Measurements from ENCODE around the gene NME7. TPM values are rescaled to one million over a fixed set of nuclear protein-coding genes. Genes with fewer than 3 reads are reported as not detected.

NME7 gene
- total RNA-seq, 1 donor from 2014 or later, result 60.6 TPM

GRCh38 chr1:169201084-169201619 is 166.4 kb downstream of the NME7 start:
- Histone ChIP-seq H3K27ac (no peak overlapping the region), H3F3A (ENCODE audit: low read depth) (no peaks in the 10 kb centered on the region), H3K4me1 (peaks cover 5% of the 10 kb centered on the region), H3K4me3 (no peak overlapping the region), H3K36me3 (no peaks in the 10 kb centered on the region), H3K9ac (no peak overlapping the region), H4K20me1 (ENCODE audit: low read depth) (no peaks in the 10 kb centered on the region), H3K9me3 (ENCODE audit: low read depth) (no peaks in the 10 kb centered on the region), H3K4me2 (no peak overlapping the region), H3K79me2 (ENCODE audit: low read depth) (no peaks in the 10 kb centered on the region), H3K27me3 (no peaks in the 10 kb centered on the region), H2AFZ (replicated peaks) (no peak overlapping the region)
- peaks cover 12% of the 10 kb centered on the region for H3K4me1 Mint-ChIP-seq
- no peak for DNase-seq (ENCODE audit: low spot score)
- peaks cover 5% of the 10 kb centered on the region for H3K9me3 Mint-ChIP-seq
- no peak overlapping the region for H3K27ac Mint-ChIP-seq
- no peaks in the 10 kb centered on the region for H3K27me3 Mint-ChIP-seq (ENCODE audit: insufficient read depth, low read depth)
- H3K36me3 Mint-ChIP-seq, result peaks cover 5% of the 10 kb centered on the region
- TF ChIP-seq EZH2 (IDR thresholded peaks at IDR 0.05) (no peak), EZH2phosphoT487 (IDR thresholded peaks at IDR 0.05) (no peak), CTCF (IDR thresholded peaks at IDR 0.05) (no peak)
- H3K4me3 Mint-ChIP-seq, result no peak overlapping the region

GRCh38 chr1:169200319-169200718 is 167.3 kb downstream of the NME7 start:
- no peak overlapping the region for H3K4me2 ChIP-seq
- H3K4me3 Mint-ChIP-seq, result no peak overlapping the region

DNA sequence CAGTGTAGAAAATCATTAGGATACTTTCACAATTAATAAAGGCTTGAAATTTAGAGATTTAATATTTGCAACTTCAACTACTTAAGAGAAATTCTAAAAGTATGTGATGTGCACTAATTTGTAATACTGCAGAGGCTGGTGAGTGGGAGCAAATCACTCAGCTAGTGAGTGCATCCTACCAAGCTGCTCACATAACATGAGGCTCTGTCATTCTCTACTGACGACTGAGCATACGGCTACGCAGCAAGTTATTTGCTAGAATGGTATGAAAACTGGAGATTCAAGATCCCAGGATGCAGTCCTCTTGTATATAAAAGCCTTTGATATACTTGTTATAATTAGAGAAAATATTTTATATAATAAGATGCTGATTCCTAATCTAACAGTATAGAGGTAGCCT is 171.0 kb downstream of the NME7 start:
- Mint-ChIP-seq H3K9me3 (peaks cover 5% of the 10 kb centered on the region), H3K27ac (no peak overlapping the region), H3K36me3 (peaks cover under 1% of the 10 kb centered on the region), H3K4me1 (peaks cover 7% of the 10 kb centered on the region), H3K4me3 (no peak overlapping the region), H3K27me3 (ENCODE audit: insufficient read depth, low read depth) (no peaks in the 10 kb centered on the region)
- H3K9ac ChIP-seq, result no peak overlapping the region
- no peaks in the 10 kb centered on the region for H3K4me1 ChIP-seq
- no peak for DNase-seq (ENCODE audit: low spot score)
- H3K9me3 ChIP-seq (ENCODE audit: low read depth), result no peaks in the 10 kb centered on the region
- no peaks in the 10 kb centered on the region for H4K20me1 ChIP-seq (ENCODE audit: low read depth)
- no peaks in the 10 kb centered on the region for H3K36me3 ChIP-seq
- no peak overlapping the region for H3K27ac ChIP-seq
- no peak overlapping the region for H2AFZ ChIP-seq (replicated peaks)
- no peak for TF ChIP-seq EZH2phosphoT487 (IDR thresholded peaks at IDR 0.05)
- TF ChIP-seq EZH2 (IDR thresholded peaks at IDR 0.05), result no peak
- TF ChIP-seq CTCF (IDR thresholded peaks at IDR 0.05), result no peak
- no peaks in the 10 kb centered on the region for H3F3A ChIP-seq (ENCODE audit: low read depth)
- H3K4me2 ChIP-seq, result no peak overlapping the region
- no peak overlapping the region for H3K4me3 ChIP-seq
- H3K27me3 ChIP-seq, result no peaks in the 10 kb centered on the region
- no peaks in the 10 kb centered on the region for H3K79me2 ChIP-seq (ENCODE audit: low read depth)

More at GRCh38 chr1:169200319-169200718, 167.3 kb downstream of the NME7 start:
- H3F3A ChIP-seq (ENCODE audit: low read depth), result no peaks in the 10 kb centered on the region
- H3K4me1 ChIP-seq, result peaks cover 5% of the 10 kb centered on the region
- H3K9ac ChIP-seq, result no peak overlapping the region
- H3K79me2 ChIP-seq (ENCODE audit: low read depth), result no peaks in the 10 kb centered on the region
- H3K9me3 ChIP-seq (ENCODE audit: low read depth), result no peaks in the 10 kb centered on the region
- no peaks in the 10 kb centered on the region for H3K27me3 ChIP-seq
- no peak overlapping the region for H3K27ac Mint-ChIP-seq
- H2AFZ ChIP-seq (replicated peaks), result no peak overlapping the region
- H4K20me1 ChIP-seq (ENCODE audit: low read depth), result no peaks in the 10 kb centered on the region
- peaks cover 5% of the 10 kb centered on the region for H3K9me3 Mint-ChIP-seq
- peaks cover 12% of the 10 kb centered on the region for H3K4me1 Mint-ChIP-seq
- no peaks in the 10 kb centered on the region for H3K36me3 ChIP-seq
- no peaks in the 10 kb centered on the region for H3K27me3 Mint-ChIP-seq (ENCODE audit: insufficient read depth, low read depth)
- peaks cover 5% of the 10 kb centered on the region for H3K36me3 Mint-ChIP-seq
- H3K4me3 ChIP-seq, result no peak overlapping the region
- DNase-seq (ENCODE audit: low spot score), result no peak
- H3K27ac ChIP-seq, result no peak overlapping the region
- TF ChIP-seq EZH2phosphoT487 (IDR thresholded peaks at IDR 0.05) (no peak), EZH2 (IDR thresholded peaks at IDR 0.05) (no peak), CTCF (IDR thresholded peaks at IDR 0.05) (no peak)
